SK-N-SH treated with all-trans-retinoic acid at 6 μM for 48 hours (cell line): ENCODE data around the gene RAMP3.

Source experiments
- ATAC-seq: fragments of 200-7000 bp; cut with Tn5 transposase; 3 replicates; pipeline ENCODE4 v1.9.1; 2020; ENCODE audit warnings: mild to moderate bottlenecking, moderate library complexity
- ARNTL ChIP-seq: fragments of 450-650 bp; formaldehyde crosslinking; IDR thresholded peaks from 2 replicates; pipeline ENCODE4 v1.5.0; 2020; ENCODE audit warnings: low read depth, mild to moderate bottlenecking, moderate library complexity, borderline replicate concordance
- BACH2 ChIP-seq: fragments of 250-450 bp; sonication (Bioruptor Pico); IDR thresholded peaks from 2 replicates; pipeline ENCODE4 v1.9.0; 2021; ENCODE audit warnings: mild to moderate bottlenecking, borderline replicate concordance
- CREB5 ChIP-seq: fragments of 250-450 bp; sonication (Bioruptor Pico); IDR thresholded peaks from 2 replicates; pipeline ENCODE4 v1.5.1; 2020; ENCODE audit warnings: low read depth, mild to moderate bottlenecking, moderate library complexity
- CSDC2 ChIP-seq: fragments of 250-450 bp; sonication (Bioruptor Pico); IDR thresholded peaks from 2 replicates; pipeline ENCODE4 v1.5.0; 2020; ENCODE audit warnings: mild to moderate bottlenecking, moderate library complexity
- CSRNP3 ChIP-seq: fragments of 250-450 bp; sonication (Bioruptor Pico); IDR thresholded peaks from 2 replicates; pipeline ENCODE4 v1.5.1; 2021; ENCODE audit warnings: mild to moderate bottlenecking, moderate library complexity
- GLIS3 ChIP-seq: fragments of 250-450 bp; sonication (Bioruptor Pico); IDR thresholded peaks from 2 replicates; pipeline ENCODE4 v1.5.0; 2020; ENCODE audit warnings: mild to moderate bottlenecking, moderate library complexity
- ISL1 ChIP-seq: fragments of 250-450 bp; sonication (Bioruptor Pico); IDR thresholded peaks from 2 replicates; pipeline ENCODE4 v2.1.2; 2022; ENCODE audit warnings: mild to moderate bottlenecking, moderate library complexity
- OSR1 ChIP-seq: fragments of 250-450 bp; sonication (Bioruptor Pico); IDR thresholded peaks from 2 replicates; pipeline ENCODE4 v1.8.0; 2022; ENCODE audit warnings: moderate library complexity, mild to moderate bottlenecking, inconsistent platforms
- PPARA ChIP-seq: fragments of 250-450 bp; sonication (Bioruptor Pico); IDR thresholded peaks from 2 replicates; pipeline ENCODE4 v1.5.0; 2020; ENCODE audit warnings: mild to moderate bottlenecking, borderline replicate concordance
- RARB ChIP-seq: fragments of 250-450 bp; sonication (Bioruptor Pico); IDR thresholded peaks from 2 replicates; pipeline ENCODE4 v1.8.0; 2021; ENCODE audit warnings: mild to moderate bottlenecking, moderate library complexity
- SNAI2 ChIP-seq: fragments of 250-450 bp; sonication (Bioruptor Pico); IDR thresholded peaks from 2 replicates; pipeline ENCODE4 v1.5.0; 2020; ENCODE audit warnings: mild to moderate bottlenecking, moderate library complexity
- TCF4 ChIP-seq: fragments of 250-450 bp; sonication (Bioruptor Pico); IDR thresholded peaks from 2 replicates; pipeline ENCODE4 v1.8.0; 2021; ENCODE audit warnings: mild to moderate bottlenecking, moderate library complexity, borderline replicate concordance
- TSHZ2 ChIP-seq: fragments of 250-450 bp; sonication (Bioruptor Pico); IDR thresholded peaks from 2 replicates; pipeline ENCODE4 v1.5.0; 2020; ENCODE audit warnings: mild to moderate bottlenecking, moderate library complexity
- ZC3H10 ChIP-seq: fragments of 250-450 bp; sonication (Bioruptor Pico); IDR thresholded peaks from 2 replicates; pipeline ENCODE4 v1.5.1; 2021; ENCODE audit warnings: mild to moderate bottlenecking, moderate library complexity
- ZFP30 ChIP-seq: fragments of 450-650 bp; formaldehyde crosslinking; IDR thresholded peaks from 2 replicates; pipeline ENCODE4 v1.5.0; 2022; ENCODE audit warnings: mild to moderate bottlenecking, moderate library complexity
- ZNF565 ChIP-seq: fragments of 450-650 bp; formaldehyde crosslinking; conservative IDR thresholded peaks from 2 replicates; pipeline ENCODE4 v1.5.0; 2020; ENCODE audit warnings: low read depth, mild to moderate bottlenecking, moderate library complexity
- ZNF70 ChIP-seq: fragments of 450-650 bp; formaldehyde crosslinking; IDR thresholded peaks from 2 replicates; pipeline ENCODE4 v1.5.0; 2020; ENCODE audit warnings: mild to moderate bottlenecking, moderate library complexity
- TF ChIP-seq, protein P1 (sequence below): fragments of 250-450 bp; sonication (Bioruptor Pico); IDR thresholded peaks from 2 replicates; pipeline ENCODE4 v1.8.0; 2021; ENCODE audit warnings: low read depth, mild to moderate bottlenecking, moderate library complexity, borderline replicate concordance
- TF ChIP-seq, protein P2 (sequence below): fragments of 250-450 bp; sonication (Bioruptor Pico); IDR thresholded peaks from 2 replicates; pipeline ENCODE4 v1.8.0; 2020; ENCODE audit warnings: mild to moderate bottlenecking, moderate library complexity, borderline replicate concordance

Gene RAMP3

GRCh38 chr7:45189151-45189970 is 31.8 kb downstream of the RAMP3 start:
- no peak for ATAC-seq
- no peak for TF ChIP-seq CSDC2 (CRISPR knock-in tag)
- no peak for TF ChIP-seq OSR1
- no peak for TF ChIP-seq ARNTL
- no peak for TF ChIP-seq CREB5 (CRISPR knock-in tag)
- no peak for TF ChIP-seq CSRNP3 (CRISPR knock-in tag)

DNA sequence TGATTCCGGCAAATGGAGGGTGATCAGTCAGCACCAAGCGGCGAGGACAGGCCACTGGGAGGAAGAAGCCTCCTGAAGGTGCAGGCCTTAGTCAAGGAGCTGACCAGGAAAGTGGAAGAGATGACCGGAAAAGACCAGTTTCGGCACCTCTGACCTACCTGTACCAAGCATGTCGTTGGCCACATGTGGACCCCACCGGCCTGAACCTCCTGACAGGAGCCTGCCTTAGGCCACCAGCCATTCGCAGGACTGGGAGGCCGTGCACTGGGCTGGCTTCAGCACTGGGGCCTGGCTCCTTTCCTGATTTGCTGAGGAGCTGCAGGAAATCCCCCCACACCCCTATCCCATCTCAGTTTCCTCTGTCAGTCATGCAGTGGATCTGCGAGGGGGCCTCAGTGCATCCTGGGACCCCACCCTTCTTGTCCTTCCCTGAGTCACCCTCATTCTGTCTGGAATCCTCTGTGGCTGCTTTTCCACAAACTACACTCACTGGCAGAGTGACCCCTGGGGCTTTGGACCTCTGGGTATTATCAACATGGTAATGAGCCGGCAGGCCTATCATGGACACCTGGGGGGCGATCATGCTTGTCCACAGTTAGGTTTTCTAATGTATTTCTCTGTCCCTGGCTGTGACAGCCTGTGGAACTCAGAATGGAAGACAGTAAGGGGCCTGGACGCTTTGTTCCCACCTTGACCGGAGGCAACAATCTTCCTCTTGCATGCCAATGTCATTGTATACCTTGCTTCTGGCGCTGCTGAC is 33.0 kb downstream of the RAMP3 start:
- no peak for ATAC-seq
- TF ChIP-seq RARB (CRISPR knock-in tag), result no peak

- ATAC-seq, result no peak
- TF ChIP-seq SNAI2 (CRISPR knock-in tag), result no peak
- no peak for TF ChIP-seq PPARA (CRISPR knock-in tag)
Observed at GRCh38 chr7:45191396-45191795, 33.8 kb downstream of the RAMP3 start.

DNA sequence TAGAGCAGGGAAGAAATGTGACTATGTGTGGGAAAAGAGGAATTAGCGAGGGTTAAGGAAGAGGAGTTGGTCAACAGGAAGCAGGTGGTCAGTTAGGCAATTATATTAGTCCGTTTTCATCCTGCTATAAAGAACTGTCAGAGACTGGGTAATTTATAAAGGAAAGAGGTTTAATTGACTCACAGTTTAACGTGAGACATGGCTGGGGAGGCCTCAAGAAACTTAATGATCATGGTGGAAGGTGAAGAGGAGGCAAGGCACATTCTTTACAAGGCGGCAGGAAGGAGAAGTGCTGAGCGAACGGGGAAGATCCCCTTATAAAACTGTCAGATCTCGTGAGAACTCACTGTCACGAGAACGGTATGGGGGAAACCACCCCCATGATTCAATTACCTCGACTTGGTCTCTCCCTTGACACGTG is 35.0 kb downstream of the RAMP3 start:
- TF ChIP-seq SNAI2 (CRISPR knock-in tag), result no peak
- no peak for TF ChIP-seq TSHZ2 (CRISPR knock-in tag)
- no peak for TF ChIP-seq BACH2 (CRISPR knock-in tag)
- TF ChIP-seq CREB5 (CRISPR knock-in tag), result no peak
- no peak for TF ChIP-seq ZFP30 (CRISPR knock-in tag)
- TF ChIP-seq OSR1, result no peak
- TF ChIP-seq, protein P1, sequence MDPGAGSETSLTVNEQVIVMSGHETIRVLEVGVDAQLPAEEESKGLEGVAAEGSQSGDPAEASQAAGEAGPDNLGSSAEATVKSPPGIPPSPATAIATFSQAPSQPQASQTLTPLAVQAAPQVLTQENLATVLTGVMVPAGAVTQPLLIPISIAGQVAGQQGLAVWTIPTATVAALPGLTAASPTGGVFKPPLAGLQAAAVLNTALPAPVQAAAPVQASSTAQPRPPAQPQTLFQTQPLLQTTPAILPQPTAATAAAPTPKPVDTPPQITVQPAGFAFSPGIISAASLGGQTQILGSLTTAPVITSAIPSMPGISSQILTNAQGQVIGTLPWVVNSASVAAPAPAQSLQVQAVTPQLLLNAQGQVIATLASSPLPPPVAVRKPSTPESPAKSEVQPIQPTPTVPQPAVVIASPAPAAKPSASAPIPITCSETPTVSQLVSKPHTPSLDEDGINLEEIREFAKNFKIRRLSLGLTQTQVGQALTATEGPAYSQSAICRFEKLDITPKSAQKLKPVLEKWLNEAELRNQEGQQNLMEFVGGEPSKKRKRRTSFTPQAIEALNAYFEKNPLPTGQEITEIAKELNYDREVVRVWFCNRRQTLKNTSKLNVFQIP, result no peak
- no peak for TF ChIP-seq ZNF565 (CRISPR knock-in tag)
- no peak for TF ChIP-seq ISL1
- TF ChIP-seq TCF4 (CRISPR knock-in tag), result no peak
- no peak for TF ChIP-seq GLIS3 (CRISPR knock-in tag)
- TF ChIP-seq RARB (CRISPR knock-in tag), result no peak
- TF ChIP-seq, protein P2, sequence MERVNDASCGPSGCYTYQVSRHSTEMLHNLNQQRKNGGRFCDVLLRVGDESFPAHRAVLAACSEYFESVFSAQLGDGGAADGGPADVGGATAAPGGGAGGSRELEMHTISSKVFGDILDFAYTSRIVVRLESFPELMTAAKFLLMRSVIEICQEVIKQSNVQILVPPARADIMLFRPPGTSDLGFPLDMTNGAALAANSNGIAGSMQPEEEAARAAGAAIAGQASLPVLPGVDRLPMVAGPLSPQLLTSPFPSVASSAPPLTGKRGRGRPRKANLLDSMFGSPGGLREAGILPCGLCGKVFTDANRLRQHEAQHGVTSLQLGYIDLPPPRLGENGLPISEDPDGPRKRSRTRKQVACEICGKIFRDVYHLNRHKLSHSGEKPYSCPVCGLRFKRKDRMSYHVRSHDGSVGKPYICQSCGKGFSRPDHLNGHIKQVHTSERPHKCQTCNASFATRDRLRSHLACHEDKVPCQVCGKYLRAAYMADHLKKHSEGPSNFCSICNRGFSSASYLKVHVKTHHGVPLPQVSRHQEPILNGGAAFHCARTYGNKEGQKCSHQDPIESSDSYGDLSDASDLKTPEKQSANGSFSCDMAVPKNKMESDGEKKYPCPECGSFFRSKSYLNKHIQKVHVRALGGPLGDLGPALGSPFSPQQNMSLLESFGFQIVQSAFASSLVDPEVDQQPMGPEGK, result no peak
- TF ChIP-seq ZC3H10 (CRISPR knock-in tag), result no peak
- no peak for TF ChIP-seq ZNF70 (CRISPR knock-in tag)
- TF ChIP-seq PPARA (CRISPR knock-in tag), result no peak
- TF ChIP-seq CSRNP3 (CRISPR knock-in tag), result no peak
- ATAC-seq, result no peak
